Inflammatory macrophage treated with lipopolysaccharide for 1 hour (primary cell): ENCODE results near the gene ACP3.
"Not testable (repeated sequence)": the region's sequence is repeated elsewhere in the genome, so short reads cannot be mapped to it uniquely, and the experiment has no call there.

Experiments
- DNase-seq, 2 donors: peaks; one replicate each; pipeline ENCODE4 v3.0.0-alpha.2; 2020 to 2022

Gene ACP3

DNA sequence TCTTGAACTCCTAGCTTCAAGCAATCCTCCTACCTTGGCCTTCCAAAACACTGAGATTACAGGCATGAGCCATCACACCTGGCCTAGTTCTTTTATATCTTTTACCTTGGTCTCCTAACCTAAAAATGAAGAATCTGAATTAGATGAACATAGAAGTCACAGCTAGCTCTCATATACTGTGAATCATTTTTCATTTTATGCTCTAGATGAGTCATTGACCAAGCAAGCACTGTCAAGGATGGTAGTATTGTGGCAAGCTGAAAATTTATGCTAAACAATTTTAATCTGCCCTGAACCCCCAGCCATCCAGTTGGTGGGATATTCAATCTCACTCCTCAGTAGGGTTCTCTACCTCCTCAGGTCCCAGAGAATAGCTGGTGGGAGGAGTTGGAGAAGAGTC, 51.8 kb downstream of the ACP3 start:
- no peak for DNase-seq

DNA sequence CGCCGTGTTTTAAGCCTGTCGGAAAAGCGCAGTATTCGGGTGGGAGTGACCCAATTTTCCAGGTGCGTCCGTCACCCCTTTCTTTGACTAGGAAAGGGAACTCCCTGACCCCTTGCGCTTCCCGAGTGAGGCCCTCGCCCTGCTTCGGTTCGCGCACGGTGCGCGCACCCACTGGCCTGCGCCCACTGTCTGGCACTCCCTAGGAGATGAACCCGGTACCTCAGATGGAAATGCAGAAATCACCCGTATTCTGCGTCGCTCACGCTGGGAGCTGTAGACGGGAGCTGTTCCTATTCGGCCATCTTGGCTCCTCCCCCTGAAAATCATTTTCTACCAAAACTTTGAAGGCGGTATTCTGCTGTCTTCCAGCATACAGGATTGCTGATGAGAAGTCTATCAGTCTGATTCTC, 59.7 kb downstream of the ACP3 start:
- not testable (repeated sequence) for DNase-seq

DNA sequence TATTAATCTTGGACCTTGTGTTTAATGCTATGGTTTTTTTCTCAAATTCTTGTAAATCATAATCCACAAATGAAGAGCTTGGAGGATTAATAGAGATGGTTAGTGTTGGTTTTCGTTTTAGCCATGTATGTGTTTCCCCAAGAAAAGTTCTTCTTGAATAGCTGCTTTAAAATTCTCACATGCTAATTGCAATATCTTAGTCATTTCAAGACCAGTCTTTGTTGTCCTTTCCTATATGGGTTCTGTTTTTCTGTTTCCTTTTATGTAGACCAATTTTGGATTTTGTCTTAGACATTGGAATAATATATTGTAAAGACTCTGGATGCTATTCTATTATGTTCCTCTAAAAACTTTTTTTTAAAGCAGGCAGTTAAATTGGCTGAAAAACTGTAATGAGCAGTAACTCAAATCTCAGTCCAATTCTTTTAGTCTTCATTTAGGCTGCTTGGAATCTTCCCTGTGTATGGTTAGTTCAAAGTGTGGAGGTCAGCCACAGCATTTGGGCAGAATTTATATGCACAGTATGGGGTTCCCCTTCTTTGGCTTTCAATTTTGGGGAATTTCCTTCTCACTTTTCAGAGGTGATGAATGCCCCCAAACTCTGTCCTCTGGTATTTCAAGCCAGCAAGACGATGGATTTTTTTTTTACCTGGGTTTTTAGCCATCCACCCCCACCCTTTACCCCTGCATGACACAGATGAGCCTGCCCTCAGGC, 61.0 kb downstream of the ACP3 start:
- DNase-seq, result no peak

DNA sequence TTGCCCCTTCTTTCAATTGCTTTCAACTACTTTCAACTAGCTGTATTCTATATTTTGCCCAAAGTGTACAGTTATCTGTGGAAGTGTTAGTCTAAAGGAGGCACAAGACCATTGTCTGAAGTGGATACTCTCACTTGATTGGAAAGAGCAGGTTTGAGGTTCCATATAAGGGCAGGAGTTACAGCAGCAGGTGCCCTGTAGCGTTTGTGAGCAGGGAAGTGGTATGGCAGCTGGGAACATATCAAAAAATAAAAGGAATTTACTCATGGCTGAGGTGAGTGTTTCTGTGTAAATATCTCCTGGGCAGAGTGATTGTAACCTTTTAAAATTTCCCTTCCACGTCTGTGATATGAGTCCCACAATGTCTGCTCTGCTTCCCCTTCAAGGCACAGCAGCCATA, 61.6 kb downstream of the ACP3 start:
- DNase-seq, result no peak

DNA sequence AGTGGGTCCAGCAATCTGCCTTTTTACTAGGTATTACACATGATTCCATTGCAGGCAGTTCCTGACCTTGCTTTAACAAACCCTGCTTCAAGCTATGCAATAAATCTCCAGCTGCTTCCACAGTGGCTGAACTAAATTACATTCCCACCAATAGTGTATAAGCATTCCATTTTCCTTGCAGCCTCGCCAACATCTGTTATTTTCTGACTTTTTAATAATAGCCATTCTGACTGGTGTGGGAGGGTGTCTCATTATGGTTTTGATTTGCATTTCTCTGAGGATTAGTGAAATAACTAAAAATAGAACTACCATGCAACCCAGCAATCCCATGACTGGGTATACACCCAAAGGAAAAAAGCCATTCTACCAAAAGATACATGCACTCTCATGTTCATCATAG, 63.7 kb downstream of the ACP3 start:
- peak; percentile 4 to 40 for DNase-seq

DNA sequence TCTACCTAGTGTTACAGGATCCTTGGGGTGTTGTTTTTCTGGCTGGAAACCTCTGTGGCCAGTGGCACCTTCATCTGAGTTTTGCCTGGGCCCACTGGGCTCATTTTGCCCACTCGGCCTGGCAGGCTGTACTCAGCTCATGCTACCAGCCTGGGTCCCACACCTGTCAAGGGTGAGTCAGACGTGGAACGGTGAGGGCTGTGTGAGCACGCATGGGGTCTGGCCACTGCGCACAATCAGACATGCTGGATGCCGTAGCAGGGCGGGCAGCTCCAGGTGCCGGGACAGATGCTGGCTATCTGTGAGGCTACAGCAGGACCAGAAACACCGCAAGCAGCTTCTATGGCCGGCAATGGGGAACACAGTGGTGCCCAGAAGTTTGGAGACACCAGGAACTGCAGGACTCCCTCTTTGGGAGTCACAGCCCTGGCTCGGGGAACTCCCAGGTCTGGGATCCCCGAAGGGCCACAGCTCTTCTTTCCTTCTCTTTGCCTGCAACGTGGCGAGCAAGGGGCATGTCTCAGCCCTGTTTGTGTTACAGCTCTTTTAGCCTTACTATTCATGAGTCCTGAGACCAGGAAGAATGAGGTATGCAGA, 64.2 kb downstream of the ACP3 start:
- no peak for DNase-seq

DNA sequence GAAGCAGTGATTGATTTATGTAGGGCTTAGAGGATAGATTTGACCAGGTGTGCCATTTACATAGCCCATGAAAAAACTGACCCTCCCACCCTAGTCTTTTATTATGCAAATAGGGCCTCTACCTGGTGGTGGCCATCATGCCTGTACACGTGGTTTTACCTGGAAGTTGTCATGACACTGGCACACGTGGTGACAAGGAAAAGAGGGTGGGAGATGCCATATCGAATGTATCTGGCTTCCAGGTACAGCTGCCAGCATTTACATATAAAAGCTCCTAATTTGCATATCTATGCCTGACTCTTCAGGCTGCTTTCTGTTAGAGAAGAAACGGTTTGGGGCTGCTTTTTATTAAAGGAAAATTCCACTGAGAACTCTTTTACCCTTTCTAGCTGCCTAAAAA, 65.1 kb downstream of the ACP3 start:
- DNase-seq, result no peak

DNA sequence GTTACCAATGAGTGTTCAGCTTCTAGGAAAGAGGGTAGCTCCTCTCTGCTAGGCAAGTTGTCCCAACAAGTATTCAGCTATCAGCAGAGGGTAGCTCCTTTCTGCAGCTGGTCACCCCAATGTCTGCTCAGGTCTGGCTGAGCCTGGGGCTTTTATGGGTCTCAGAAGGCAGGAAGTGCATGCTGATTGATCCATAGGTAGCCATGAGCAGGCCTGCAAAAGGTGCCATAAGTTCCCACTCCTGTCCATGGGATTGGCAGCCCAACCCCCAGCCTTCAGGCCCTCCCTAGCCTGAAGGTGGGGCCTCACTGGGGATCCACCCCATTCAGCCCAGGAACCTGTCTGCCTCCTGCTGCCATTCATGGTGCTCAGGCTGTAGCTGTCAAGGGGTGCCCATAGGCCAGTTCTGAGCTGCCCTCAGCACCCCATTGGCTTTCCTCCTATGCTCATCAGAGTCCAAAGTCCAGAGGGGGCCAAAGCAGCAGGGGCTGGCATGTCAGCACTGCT, 65.5 kb downstream of the ACP3 start:
- no peak for DNase-seq

DNA sequence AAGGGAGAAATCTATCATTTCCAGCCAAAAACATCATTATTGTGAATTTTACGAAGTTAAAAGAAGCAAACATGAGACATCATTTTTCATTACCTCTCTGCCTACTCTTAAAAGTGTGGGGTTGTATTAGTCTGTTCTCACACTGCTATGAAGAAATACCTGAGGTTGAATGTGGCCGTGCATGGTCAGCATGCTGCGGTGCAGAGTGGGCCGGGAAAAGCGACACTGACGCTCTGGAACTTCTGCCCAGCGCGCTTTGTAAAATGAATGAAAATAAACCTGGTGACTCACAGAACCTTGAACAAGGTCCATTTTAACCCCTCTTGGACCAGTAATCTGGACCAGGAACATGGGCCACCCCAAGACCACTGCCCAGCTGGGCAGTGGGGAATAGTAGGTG, 69.1 kb downstream of the ACP3 start:
- no peak for DNase-seq

DNA sequence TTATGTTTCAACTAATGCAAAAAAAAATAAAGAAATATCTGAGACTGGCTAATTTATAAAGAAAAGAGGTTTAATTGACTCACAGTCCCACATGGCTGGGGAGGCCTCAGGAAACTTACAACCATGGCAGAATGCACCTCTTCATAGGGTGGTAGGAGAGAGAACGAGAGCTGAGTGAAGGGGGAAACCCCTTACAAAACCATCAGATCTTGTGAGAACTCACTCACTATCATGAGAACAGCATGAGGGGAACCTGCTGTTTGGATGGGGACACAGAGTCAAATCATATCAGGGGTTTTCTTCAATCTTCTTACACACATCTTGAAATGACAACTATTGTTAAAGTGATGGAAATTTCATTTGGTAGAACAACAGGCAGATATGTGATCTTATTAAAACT, 75.5 kb downstream of the ACP3 start:
- peak in 1 of 2 donors; percentile 81 for DNase-seq

DNA sequence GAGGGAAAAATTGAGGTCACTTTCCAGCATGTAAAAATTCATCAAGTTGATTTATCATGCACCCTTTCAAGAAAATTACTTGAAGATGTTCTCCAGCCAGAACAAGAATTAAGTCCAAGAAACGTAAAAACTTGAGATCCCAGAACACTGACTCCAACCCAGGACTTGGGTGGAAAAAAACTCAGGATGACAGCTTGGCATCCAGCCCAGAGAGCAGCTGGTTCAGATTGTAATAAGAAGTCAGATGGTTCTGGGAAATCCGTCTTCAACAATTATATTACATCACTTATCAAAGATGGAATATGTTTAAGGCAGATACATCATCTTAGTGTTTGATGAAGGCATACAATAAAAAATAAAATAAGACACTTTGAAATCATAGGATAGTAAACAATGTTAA, 77.1 kb downstream of the ACP3 start:
- no peak for DNase-seq

DNA sequence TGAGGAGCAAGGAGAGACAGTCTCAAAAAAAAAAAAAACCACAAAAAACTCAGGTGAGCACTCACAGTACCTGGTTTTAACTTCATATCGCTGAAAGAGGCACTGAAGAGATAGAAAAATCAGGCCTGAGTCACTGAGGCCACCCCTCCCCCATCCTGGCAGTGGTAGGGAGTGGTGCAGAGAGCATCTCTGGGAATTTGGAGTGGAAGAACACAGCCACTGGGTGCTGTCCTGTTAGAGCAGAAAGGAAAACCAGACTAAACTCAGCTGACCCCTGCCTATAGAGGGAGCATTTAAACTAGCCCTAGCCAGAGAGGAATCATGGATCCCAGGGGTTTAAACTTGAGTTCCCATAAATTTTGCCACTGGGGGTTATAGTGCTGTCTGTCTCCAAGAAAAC, 77.9 kb downstream of the ACP3 start:
- DNase-seq, result no peak

DNA sequence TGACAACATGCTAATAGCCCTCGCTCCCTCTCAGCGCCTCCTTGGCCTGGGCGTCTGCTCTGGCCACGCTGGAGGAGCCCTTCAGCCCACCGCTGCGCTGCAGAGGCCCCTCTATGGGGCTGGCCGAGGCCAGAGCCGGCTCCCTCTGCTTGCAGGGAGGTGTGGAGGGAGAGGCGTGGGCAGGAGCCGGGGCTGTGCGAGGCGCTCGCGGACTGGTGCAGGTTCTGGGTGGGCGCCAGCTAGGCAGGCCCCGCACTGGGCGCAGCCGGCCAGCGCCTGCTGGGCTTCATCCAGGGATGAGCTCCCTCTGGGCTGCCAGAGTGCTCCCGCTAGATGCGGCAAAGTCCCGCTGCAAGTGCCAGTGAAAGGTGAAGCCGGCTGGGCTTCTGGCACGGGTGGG, 79.0 kb downstream of the ACP3 start:
- DNase-seq, result no peak

DNA sequence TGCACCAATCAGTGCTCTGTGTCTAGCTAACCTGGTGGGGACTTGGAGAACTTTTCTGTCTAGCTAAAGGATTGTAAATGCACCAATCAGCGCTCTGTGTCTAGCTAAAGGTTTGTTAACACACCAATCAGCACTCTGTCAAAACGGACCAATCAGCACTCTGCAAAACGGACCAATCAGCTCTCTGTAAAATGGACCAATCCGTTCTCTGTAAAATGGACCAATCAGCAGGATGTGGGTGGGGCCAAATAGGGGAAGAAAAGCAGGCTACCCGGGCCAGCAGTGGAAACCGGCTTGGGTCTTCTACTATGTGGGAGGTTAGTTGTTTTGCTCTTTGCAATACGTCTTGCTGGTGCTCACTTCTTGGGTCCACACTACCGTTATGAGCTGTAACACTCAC, 79.6 kb downstream of the ACP3 start:
- DNase-seq, result not testable (repeated sequence)

DNA sequence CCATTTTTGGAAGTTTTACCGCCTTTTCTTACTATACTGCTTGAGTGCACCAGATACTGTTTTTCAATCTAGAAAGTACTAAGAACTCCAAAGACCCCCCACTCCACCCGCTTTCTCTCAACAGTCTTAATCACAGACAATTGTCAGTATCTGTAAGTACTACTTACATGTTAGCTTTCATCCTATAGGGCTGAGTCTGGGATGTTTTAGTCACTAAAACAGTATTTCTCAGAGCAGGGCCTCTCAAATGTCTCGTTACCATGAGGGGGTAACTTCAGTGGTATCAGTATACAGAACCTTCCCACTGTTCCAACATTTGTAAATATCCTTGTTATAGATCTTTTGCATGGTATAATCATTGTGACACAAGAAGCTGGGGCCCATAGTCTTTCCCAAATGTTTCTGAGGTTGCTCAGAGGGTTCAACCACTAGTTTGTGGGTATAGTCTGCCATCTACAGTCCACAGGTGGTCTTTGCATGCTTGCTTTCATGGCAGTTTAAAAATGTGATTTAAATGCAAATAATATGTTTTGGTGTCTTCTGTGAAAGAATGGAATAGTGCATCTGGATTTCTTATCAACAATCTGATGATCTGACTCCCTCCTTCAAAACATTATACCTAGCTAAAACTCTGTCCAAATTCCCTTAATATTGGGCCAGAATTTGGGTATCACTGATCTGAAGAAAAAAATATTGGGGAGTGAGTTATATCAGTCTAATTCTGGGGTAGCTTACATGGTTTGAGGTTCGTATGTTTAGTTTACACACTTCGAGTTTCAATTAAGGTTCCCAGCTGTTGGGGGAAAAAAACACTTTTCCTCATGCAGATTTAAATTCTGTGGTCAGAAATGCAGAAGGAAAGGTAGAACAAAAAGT, 82.1 kb downstream of the ACP3 start:
- peak; percentile 41 to 73 for DNase-seq

DNA sequence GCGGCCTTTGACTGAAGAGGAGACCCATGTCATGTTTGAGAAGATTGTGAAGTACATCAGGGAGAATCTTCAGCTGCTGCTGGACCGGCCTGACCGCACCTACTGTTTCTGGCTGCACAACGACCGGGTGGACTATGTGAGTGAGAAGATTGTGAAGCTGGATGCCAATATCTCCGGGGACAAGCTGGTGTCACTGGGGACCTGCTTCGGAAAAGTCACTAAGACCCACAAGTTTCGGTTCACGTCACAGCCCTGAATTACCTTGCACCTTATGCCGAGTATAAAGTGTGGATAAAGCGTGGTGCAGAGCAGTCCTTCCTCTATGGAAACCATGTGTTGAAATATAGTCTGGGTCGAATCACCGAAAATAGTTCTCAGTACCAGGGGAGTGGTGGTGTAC, 84.0 kb downstream of the ACP3 start:
- no peak for DNase-seq

DNA sequence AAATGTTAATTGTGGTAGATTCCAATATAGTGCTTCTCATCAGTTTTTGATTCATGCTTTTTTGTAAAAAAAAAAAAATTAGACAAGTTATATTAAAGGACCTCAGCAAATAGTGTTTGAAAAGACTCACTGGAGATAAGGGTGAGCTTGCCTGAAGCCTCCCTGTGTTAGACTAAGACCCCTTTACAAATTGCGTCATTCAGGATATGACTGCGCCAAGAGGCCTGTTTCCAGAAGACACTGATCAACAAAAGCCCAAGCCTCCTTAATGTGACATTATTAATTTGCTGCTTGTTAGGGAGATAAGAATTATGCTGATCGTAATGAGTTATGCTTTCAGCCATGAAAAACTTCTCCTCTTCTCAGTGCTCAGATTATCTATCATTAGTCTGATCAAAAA, 87.1 kb downstream of the ACP3 start:
- DNase-seq, result no peak

DNA sequence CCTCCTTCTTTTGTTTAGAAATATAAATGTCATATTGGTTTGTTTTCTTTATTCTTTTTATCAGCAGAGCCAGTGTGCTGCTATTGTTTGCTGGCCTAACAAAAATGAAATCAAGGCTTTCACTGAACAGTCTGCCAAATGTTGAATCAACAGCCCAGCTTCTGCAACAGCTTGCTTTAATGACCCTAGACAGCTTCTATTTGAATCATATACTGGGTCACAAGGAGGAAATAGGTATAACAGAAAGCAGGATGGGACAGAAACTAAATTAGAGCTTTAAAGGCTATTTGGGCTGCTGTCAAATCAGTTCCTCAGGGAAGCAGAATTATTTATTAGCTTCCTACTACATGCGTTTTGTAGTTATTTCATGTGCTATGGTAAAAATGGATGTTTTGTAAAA, 88.0 kb downstream of the ACP3 start:
- no peak for DNase-seq

DNA sequence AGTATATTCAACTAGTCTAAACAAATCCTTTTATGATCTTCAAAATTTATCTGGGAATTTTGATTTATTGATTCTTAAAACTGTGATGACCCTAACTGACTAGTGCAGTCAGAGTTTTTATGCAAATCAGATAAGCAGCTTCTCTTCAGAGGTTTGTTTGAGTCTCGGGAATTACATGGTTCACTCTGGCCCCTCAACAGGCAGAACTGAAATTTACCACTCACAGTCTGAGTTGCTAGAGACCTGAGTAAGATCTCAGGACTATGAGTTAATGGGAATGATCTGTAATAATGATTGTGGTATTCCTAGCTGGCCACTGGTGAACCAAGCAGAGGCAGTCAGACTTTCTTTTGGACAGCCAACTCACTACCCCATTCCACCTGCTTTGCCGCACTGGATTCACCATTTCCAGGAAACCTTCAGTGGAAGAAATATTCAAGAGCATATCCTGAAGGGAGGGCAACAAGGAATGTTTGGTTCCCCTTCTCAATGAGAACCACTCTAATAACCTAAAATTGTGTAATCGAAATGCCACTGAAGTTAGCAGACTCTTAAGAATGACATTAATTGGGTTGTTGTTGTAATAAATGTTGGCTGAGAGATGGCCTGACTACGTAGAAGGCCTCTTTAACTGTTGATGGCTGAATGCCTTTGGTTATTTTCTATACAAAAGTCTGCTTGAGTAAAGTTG, 88.5 kb downstream of the ACP3 start:
- no peak for DNase-seq

DNA sequence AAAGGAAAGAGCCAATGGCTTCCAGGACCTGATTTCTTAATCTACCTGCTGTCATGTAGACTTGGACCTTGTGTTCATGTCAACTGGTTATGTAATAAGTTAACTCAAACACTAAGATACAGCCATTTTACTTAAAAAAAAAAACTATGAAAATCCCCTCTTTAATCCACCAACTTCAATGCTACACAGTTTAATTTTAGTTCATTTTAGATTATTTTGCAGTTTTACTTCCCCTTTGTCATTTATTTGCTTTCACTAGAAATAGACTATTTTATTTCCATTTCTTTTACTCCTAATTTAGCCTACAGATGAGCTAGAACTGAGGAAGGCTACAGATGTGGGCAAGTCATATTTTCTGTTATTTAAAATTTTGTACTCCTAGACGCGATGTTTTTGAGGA, 89.4 kb downstream of the ACP3 start:
- DNase-seq, result no peak

DNA sequence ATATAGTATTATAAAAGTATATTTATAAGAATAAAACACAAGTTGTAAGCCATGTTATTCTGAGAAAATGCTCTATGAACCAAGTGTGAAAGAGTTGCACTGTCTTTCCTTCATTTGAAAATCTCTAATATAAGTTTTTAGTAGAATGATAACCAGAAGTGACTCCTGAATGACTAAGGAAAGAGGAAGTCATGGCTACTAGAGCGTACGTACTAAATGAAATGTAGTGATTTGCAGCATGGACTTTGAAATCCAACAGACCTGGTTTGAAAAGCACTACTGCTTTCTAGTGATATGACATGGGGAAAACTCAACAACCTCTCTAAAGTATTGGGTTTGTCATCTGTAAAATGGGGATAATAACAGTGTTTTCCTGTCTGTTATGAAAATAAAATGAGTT, 89.8 kb downstream of the ACP3 start:
- peak; percentile 26 to 31 for DNase-seq
